ENCODE measurements around the gene ARID2.

The ARID2 gene

DNA sequence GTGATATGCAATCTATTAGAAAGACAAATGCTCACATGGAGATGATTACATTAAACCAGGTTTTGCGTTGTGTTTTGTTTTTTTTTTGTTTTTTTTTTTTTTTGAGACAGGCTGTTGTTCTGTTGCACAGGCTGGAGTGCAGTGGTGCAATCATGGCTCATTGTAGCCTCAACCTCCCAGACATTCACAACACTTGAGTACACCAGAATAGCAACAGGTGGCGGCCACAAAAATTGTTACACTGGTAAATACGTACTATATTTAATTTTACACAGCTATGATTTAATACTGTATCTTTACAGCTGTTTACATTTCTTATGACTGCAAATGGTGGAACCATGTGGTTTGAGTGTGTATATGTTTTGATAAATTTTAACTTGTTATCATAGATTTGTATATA is 200.9 kb downstream of the ARID2 start:
- DNase-seq (ENCODE audit: low read depth in 2 of 2) = no peak

DNA sequence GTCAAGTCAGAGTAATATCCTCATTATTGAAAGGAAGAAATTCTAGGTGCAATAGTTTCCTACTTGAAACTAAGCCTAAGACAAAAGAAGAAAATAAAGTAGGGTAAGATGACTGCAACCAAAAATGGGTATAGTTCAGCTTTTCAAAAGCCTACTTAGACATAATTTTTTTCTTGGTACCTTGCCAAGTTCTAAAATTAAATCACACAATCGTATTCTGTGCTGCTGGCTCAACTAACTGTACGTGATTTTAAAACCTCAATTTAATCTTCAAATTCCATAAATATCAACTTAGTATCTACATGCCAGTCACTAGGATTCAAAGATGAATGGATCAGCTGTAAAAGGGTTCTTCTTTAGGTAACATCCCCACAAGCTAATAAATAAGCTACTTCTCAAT is 204.0 kb downstream of the ARID2 start:
- no peak for DNase-seq (ENCODE audit: low read depth in 2 of 2)

- DNase-seq (ENCODE audit: low read depth in 2 of 2) = no peak
Measured at GRCh38 chr12:45934956-45935355, 205.4 kb downstream of the ARID2 start.

DNA sequence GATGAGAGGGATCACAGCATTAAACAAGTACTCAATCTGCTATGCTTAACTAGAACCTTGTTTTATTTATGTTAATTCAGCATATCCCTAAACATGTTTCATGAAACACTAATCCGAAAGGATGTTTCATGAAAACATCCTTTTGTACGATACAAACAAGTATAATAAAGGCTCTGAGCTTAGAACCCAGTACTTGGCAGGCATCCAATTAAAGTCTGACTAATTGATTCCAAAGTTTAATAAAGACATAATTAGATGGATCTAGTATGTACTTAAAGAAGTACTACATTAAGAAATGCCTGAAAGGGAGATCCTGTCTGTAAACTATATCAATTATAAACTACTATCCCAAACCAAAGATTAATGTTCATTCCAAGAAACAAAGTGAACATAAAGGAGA is 209.1 kb downstream of the ARID2 start:
- DNase-seq (ENCODE audit: low read depth in 2 of 2) = no peak

DNA sequence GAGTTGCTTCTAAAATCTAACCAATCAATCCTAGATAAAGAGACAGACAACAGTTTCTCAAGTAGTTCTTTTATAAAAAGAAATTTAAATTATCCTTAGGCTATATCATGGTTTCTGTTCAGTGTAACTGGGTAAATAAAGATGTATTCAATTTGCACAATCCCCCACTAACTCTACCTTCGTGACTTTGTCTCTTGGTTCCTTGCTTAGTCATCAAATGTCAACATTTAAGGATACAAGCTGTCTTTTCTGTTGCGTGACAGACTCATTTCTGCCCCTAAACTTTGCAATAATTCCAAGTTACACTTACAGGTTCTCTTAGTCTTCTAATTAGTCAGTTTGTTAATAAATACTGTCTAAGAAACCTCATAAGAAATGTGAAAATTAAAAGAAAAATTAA is 210.3 kb downstream of the ARID2 start:
- no peak for DNase-seq (ENCODE audit: low read depth in 2 of 2)

DNA sequence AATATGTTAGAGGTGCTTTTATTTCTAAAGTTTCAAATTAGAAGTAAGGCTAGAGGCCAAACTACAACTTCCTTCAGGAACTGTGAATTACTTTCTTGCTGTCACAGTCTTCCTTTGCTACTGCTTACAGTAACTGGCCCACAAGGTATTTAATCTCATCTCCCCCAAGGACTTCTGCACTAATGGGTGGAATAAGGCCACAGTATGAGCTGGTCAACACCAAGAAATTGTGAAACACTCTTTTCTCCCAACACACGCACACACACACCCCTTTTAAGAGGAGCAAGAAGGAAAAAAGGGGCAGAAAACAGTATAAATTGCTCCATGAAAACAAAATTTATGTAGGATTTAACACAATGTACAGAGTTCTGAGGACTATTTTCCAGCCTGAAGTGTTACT is 215.3 kb downstream of the ARID2 start:
- no peak for DNase-seq (ENCODE audit: low read depth in 2 of 2)

DNA sequence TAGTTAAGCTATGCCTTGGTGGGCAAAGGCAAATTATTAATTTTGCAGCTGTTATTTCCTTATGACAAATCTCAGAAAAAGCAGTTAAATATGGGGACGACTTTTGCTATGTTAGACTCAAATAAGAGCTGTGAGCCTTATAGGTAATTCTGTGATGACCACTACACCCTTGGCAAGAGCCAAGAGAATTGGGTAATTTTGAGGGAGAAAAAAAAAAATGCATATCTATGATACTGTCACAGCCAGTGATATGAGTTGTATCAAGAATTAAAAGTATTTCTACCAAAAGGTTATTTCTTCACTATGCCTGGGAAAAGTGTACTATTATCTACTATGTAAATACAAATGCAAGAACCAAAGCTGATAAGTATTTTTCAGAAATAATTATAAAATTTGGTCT is 216.9 kb downstream of the ARID2 start:
- DNase-seq (ENCODE audit: low read depth in 2 of 2) = no peak

DNA sequence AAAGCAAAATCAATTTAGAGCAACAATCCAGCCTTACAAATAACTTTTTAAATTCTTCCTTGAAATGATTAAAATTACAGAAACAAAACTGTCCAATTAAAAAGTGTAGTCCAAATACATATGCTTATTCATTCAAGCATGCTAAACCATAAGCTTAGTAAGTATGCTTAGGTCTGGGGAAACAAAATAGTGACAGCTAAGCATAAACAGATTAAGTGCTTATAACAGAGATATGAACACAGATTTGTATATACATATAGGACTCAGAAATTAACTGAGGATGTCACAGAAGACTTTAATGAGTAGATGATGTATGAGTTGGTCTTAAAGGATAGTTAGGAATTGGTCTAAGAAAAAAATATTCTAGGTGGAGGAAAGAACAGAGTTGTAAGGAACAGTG is 219.0 kb downstream of the ARID2 start:
- no peak for DNase-seq (ENCODE audit: low read depth in 2 of 2)
